Fibroblast of villous mesenchyme (primary cell): ENCODE results near the gene IRF5. TPM values are rescaled to one million over a fixed set of nuclear protein-coding genes. Genes with fewer than 3 reads are reported as not detected.
"Not testable (repeated sequence)": the region's sequence is repeated elsewhere in the genome, so short reads cannot be mapped to it uniquely, and the experiment has no call there.

Experiments
- DNase-seq: peaks from one replicate; pipeline ENCODE4 v3.0.0-alpha.2; 2010; ENCODE audit warnings: low read depth
- H3K4me3 ChIP-seq: 2 replicates; pipeline ENCODE4 v1.5.1; 2011; ENCODE audit warnings: low read depth, mild to moderate bottlenecking, low read length
- CTCF ChIP-seq: IDR thresholded peaks from 2 replicates; pipeline ENCODE4 v1.5.1; 2012; ENCODE audit warnings: low read depth, mild to moderate bottlenecking, low read length; ENCODE audit not compliant: insufficient read depth
- total RNA-seq: library from RNA; depleted of rRNA; stranded (reverse); fragments of >200 nt; gene quantifications from 2 replicates; pipeline ENCODE4 v1.2.3, GENCODE V29; 2012

IRF5 gene
- total RNA-seq, 1 donor, result under 0.01 TPM

- no peak overlapping the region for H3K4me3 ChIP-seq
- no peak for DNase-seq
- no peak for TF ChIP-seq CTCF
Measured at GRCh38 chr7:128941946-128942526, 4.3 kb downstream of the IRF5 start.

DNA sequence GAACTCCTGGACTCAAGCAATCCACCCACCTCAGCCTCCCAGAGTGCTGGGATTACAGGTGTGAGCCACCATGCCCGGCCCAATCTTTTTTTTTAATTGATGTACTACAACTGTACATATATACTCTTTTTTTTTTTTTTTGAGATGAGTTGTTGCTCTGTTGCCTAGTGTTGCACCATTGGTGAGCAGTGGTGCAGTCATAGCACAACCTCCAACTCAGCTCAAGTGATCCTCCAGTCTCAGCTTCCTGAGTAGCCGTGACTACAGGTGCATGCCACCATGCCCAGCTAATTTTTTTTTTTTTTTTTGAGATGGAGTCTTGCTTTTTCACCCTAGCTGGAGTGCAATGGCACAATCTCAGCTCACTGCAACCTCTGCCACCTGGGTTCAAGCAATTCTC, 5.5 kb downstream of the IRF5 start:
- H3K4me3 ChIP-seq, DNase-seq: not testable (repeated sequence)

DNA sequence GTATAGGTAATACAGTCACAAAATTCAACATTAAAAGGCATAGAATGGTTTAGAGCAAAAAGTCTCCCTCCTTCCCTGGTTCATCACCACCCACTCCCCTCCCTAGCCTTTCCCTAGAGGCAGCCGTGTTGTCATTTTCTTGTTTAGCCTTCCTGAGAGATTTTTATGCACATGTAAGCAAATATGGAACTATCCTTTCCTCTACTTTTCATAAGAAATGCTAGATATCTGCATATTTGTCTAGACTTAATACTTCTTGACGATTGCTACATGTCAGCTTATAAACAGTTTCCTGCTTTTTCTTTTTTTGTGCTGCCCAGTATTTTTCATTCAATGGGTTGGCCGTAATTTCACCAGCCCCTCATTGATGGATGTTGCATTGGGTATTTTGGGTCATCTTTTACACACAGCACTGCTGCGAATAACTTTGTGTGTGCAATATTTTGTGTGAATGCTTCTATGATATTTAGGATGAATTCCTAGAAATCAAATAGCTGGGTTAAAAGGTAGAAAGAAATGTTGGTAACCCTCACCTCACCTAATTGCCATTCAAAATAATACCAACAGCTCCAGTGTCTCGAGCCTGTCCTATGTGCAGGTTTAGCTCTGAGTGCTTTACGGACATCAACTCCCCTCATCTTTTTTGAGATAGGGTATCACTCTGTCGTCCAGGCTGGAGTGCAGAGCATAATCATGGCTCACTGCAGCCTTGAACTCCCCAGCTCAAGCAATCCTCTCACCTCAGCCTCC, 6.9 kb downstream of the IRF5 start:
- DNase-seq, result no peak
- no peak for TF ChIP-seq CTCF
- H3K4me3 ChIP-seq, result no peak overlapping the region

GRCh38 chr7:128945668-128946366, 8.1 kb downstream of the IRF5 start:
- no peak for DNase-seq
- no peak for TF ChIP-seq CTCF
- H3K4me3 ChIP-seq, result no peak overlapping the region

DNA sequence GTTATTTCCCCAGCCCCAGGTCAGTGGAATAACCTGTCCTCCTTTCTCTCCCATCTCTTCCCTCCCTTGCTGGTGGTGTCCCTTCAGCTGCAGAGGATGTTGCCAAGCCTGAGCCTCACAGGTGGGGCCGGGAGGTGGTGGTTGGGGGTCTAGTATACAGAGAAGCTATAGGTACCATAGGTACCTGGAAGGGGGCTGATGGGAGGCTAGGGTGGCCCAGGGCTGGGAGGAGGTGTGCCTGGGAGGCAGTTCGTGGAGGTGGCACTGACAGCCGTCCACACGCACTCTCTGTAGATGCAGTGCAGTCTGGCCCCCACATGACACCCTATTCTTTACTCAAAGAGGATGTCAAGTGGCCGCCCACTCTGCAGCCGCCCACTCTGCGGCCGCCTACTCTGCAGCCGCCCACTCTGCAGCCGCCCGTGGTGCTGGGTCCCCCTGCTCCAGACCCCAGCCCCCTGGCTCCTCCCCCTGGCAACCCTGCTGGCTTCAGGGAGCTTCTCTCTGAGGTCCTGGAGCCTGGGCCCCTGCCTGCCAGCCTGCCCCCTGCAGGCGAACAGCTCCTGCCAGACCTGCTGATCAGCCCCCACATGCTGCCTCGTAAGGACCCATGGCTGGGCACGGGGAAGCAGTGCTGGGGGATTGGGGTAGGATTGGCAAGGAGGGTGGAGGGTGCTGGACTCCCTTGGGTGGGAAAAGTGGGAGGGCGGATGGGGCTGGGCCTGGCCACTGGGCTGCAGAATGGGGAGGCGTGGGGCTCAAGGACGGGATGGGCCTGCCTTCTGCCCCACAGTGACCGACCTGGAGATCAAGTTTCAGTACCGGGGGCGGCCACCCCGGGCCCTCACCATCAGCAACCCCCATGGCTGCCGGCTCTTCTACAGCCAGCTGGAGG, 9.5 kb downstream of the IRF5 start:
- H3K4me3 ChIP-seq, result no peak overlapping the region
- peak; percentile 6 for TF ChIP-seq CTCF
- no peak for DNase-seq

DNA sequence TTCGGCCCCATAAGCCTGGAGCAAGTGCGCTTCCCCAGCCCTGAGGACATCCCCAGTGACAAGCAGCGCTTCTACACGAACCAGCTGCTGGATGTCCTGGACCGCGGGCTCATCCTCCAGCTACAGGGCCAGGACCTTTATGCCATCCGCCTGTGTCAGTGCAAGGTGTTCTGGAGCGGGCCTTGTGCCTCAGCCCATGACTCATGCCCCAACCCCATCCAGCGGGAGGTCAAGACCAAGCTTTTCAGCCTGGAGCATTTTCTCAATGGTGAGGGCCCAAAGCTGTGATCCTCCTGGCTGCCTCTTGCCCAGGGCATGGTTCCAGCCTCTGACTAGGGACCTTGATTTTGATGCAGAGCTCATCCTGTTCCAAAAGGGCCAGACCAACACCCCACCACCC, 10.1 kb downstream of the IRF5 start:
- no peak for TF ChIP-seq CTCF
- no peak overlapping the region for H3K4me3 ChIP-seq
- no peak for DNase-seq
